GM12878 (cell line): ENCODE measurements around the gene CNR2. TPM values are rescaled to one million over a fixed set of nuclear protein-coding genes. Genes with fewer than 3 reads are reported as not detected.
A peak's percentile ranks its signal among the peaks of the same experiment; 100 is the strongest.

Experiments used
- ATF2 ChIP-seq: IDR thresholded peaks from 2 replicates; pipeline ENCODE4 v1.6.1; 2012; ENCODE audit warnings: low read length, inconsistent platforms
- CBFB ChIP-seq: IDR thresholded peaks from 2 replicates; pipeline ENCODE4 v1.6.1; 2016; ENCODE audit warnings: antibody characterized with exemption, low read depth
- ESRRA ChIP-seq: IDR thresholded peaks from 2 replicates; pipeline ENCODE4 v1.6.1; 2012; ENCODE audit warnings: mild to moderate bottlenecking, low read length, improper control_type of control experiment
- FOS ChIP-seq: IDR thresholded peaks from 3 replicates; pipeline ENCODE4 v1.6.1; 2011; ENCODE audit warnings: borderline replicate concordance; ENCODE audit not compliant: insufficient read length; ENCODE audit errors: extremely low read depth
- FOXK2 ChIP-seq: fragments of 450-650 bp; IDR thresholded peaks from 2 replicates; pipeline ENCODE4 v1.6.1; 2017; ENCODE audit warnings: mild to moderate bottlenecking, moderate library complexity
- GABPA ChIP-seq: IDR thresholded peaks from 2 replicates; pipeline ENCODE4 v1.6.1; 2014; ENCODE audit warnings: antibody characterized with exemption, low read depth, mild to moderate bottlenecking, inconsistent platforms
- HDAC6 ChIP-seq: fragments of 200-600 bp; sonication (generic); IDR thresholded peaks from one replicate; pipeline ENCODE4 v1.8.0; 2017; ENCODE audit warnings: antibody characterized with exemption; ENCODE audit not compliant: unreplicated experiment
- HDGF ChIP-seq: fragments of 450-650 bp; IDR thresholded peaks from 2 replicates; pipeline ENCODE4 v1.6.1; 2016; ENCODE audit warnings: antibody characterized with exemption
- IKZF1 ChIP-seq: fragments of 450-650 bp; conservative IDR thresholded peaks from 2 replicates; pipeline ENCODE4 v1.6.1; 2017; ENCODE audit warnings: antibody characterized with exemption, mild to moderate bottlenecking
- IRF4 ChIP-seq: IDR thresholded peaks from 2 replicates; pipeline ENCODE4 v1.6.1; 2011; ENCODE audit warnings: low read depth, low read length
- KAT2A ChIP-seq: conservative IDR thresholded peaks from 2 replicates; pipeline ENCODE4 v1.6.1; 2011; ENCODE audit warnings: low read depth, low read length; ENCODE audit not compliant: control insufficient read depth
- NBN ChIP-seq: fragments of 450-650 bp; IDR thresholded peaks from 2 replicates; pipeline ENCODE4 v1.6.1; 2016
- NFIC ChIP-seq: IDR thresholded peaks from 2 replicates; pipeline ENCODE4 v1.6.1; 2012; ENCODE audit warnings: low read depth, mild to moderate bottlenecking, inconsistent platforms, low read length, moderate library complexity
- NKRF ChIP-seq: fragments of 450-650 bp; conservative IDR thresholded peaks from 2 replicates; pipeline ENCODE4 v1.6.1; 2017; ENCODE audit warnings: mild to moderate bottlenecking, moderate library complexity
- RBBP5 ChIP-seq: fragments of 200-600 bp; sonication (generic); conservative IDR thresholded peaks from 2 replicates; pipeline ENCODE4 v1.6.1; 2016
- RCOR1 ChIP-seq: conservative IDR thresholded peaks from 2 replicates; pipeline ENCODE4 v1.6.1; 2012; ENCODE audit warnings: low read depth, low read length, improper control_type of control experiment
- RUNX3 ChIP-seq: IDR thresholded peaks from 2 replicates; pipeline ENCODE4 v1.6.1; 2012; ENCODE audit warnings: low read length, inconsistent platforms
- SIN3A ChIP-seq: IDR thresholded peaks from 2 replicates; pipeline ENCODE4 v1.6.1; 2012; ENCODE audit warnings: low read depth, low read length, improper control_type of control experiment
- SIX5 ChIP-seq: IDR thresholded peaks from 2 replicates; pipeline ENCODE4 v1.6.1; 2011; ENCODE audit warnings: mild to moderate bottlenecking, low read depth, low read length, moderate library complexity; ENCODE audit not compliant: severe bottlenecking
- SMAD1 ChIP-seq: fragments of 450-650 bp; IDR thresholded peaks from 2 replicates; pipeline ENCODE4 v1.6.1; 2018; ENCODE audit warnings: mild to moderate bottlenecking, low read depth; ENCODE audit not compliant: partially characterized antibody
- SMAD5 ChIP-seq: IDR thresholded peaks from 2 replicates; pipeline ENCODE4 v1.6.1; 2016; ENCODE audit warnings: antibody characterized with exemption, low read depth
- SRF ChIP-seq, 2 experiments: IDR thresholded peaks; 2 replicates each; pipeline ENCODE4 v1.6.1; 2011; ENCODE audit warnings: low read depth in 2 of 2, low read length in 2 of 2, mild to moderate bottlenecking in 1 of 2, moderate library complexity in 1 of 2
- TBL1XR1 ChIP-seq: IDR thresholded peaks from 2 replicates; pipeline ENCODE4 v1.6.1; 2012; ENCODE audit warnings: low read depth, low read length, improper control_type of control experiment
- TCF12 ChIP-seq: IDR thresholded peaks from 2 replicates; pipeline ENCODE4 v1.6.1; 2011; ENCODE audit warnings: low read depth, mild to moderate bottlenecking, low read length
- polyA plus RNA-seq, 11 experiments: library from polyadenylated mRNA; depleted of rRNA in 4 of 11; unstranded in 6 of 11; stranded (reverse) in 5 of 11; fragments of >200 nt; fragmentation: Nextera tagmentation in 4 of 11; fragmentation: Illumina TruSeq in 1 of 11; extraction: Ambion mirVana in 4 of 11; extraction: Trizol in 1 of 11; gene quantifications; 1 replicate in 1 of 11; 2 replicates in 10 of 11; pipeline versions ENCODE4 v1.2.1 to v1.2.3, GENCODE V29; 2011 to 2016; ENCODE audit warnings: inconsistent platforms in 2 of 11, missing spikeins in 2 of 11, low read depth in 1 of 11
- total RNA-seq, 4 experiments: library from RNA; depleted of rRNA in 3 of 4; stranded (reverse); fragments of >200 nt in 3 of 4; fragmentation: Illumina TruSeq in 1 of 4; extraction: Trizol in 1 of 4; gene quantifications; 2 replicates each; pipeline versions ENCODE4 v1.2.1 to v1.2.3, GENCODE V29; 2013 to 2021
- TF ChIP-seq, protein P1 (sequence below): IDR thresholded peaks from 2 replicates; pipeline ENCODE4 v1.6.1; 2011; ENCODE audit warnings: low read depth, low read length, improper control_type of control experiment, borderline replicate concordance
- TF ChIP-seq, protein P2 (sequence below): IDR thresholded peaks from 2 replicates; pipeline ENCODE4 v1.6.1; 2012; ENCODE audit warnings: mild to moderate bottlenecking, low read depth, low read length

The CNR2 gene
- total and polyA plus RNA-seq, 10 of the 15 experiments (the other 5 are each of a cell fraction or from before 2014, with no cell fraction given): 0.46 to 19.8 (median 12.2) TPM

- TF ChIP-seq FOS: no peak
- TF ChIP-seq CBFB: peak; percentile 49; the same call in 1 of the 2 replicates
- TF ChIP-seq SIX5: no peak
- TF ChIP-seq, protein P1, sequence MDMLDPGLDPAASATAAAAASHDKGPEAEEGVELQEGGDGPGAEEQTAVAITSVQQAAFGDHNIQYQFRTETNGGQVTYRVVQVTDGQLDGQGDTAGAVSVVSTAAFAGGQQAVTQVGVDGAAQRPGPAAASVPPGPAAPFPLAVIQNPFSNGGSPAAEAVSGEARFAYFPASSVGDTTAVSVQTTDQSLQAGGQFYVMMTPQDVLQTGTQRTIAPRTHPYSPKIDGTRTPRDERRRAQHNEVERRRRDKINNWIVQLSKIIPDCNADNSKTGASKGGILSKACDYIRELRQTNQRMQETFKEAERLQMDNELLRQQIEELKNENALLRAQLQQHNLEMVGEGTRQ: no peak
- peak; percentile 54; the same call in 1 of the 2 replicates for TF ChIP-seq TBL1XR1
- TF ChIP-seq TCF12: no peak
- no peak for TF ChIP-seq SMAD1
- TF ChIP-seq IKZF1: no peak
- TF ChIP-seq ESRRA: no peak
- TF ChIP-seq HDGF: no peak
- no peak for TF ChIP-seq SIN3A
- TF ChIP-seq, protein P2, sequence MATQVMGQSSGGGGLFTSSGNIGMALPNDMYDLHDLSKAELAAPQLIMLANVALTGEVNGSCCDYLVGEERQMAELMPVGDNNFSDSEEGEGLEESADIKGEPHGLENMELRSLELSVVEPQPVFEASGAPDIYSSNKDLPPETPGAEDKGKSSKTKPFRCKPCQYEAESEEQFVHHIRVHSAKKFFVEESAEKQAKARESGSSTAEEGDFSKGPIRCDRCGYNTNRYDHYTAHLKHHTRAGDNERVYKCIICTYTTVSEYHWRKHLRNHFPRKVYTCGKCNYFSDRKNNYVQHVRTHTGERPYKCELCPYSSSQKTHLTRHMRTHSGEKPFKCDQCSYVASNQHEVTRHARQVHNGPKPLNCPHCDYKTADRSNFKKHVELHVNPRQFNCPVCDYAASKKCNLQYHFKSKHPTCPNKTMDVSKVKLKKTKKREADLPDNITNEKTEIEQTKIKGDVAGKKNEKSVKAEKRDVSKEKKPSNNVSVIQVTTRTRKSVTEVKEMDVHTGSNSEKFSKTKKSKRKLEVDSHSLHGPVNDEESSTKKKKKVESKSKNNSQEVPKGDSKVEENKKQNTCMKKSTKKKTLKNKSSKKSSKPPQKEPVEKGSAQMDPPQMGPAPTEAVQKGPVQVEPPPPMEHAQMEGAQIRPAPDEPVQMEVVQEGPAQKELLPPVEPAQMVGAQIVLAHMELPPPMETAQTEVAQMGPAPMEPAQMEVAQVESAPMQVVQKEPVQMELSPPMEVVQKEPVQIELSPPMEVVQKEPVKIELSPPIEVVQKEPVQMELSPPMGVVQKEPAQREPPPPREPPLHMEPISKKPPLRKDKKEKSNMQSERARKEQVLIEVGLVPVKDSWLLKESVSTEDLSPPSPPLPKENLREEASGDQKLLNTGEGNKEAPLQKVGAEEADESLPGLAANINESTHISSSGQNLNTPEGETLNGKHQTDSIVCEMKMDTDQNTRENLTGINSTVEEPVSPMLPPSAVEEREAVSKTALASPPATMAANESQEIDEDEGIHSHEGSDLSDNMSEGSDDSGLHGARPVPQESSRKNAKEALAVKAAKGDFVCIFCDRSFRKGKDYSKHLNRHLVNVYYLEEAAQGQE: no peak
- TF ChIP-seq RBBP5: 0 out of 2 replicates have a peak, but pooled peaks have one; percentile 59
- TF ChIP-seq RCOR1: no peak
- no peak for TF ChIP-seq FOXK2
- no peak for TF ChIP-seq SRF (IDR thresholded peaks at IDR 0.05; ENCODE audit: low read depth in 2 of 2, low read length in 2 of 2)
- peak; percentile 77; the same call in 1 of the 2 replicates for TF ChIP-seq NFIC
- no peak for TF ChIP-seq GABPA
- no peak for TF ChIP-seq KAT2A
- peak; percentile 85 for TF ChIP-seq ATF2
- TF ChIP-seq IRF4: no peak
- TF ChIP-seq NBN: no peak; the same call in 1 of the 2 replicates
- no peak for TF ChIP-seq SMAD5
- no peak for TF ChIP-seq NKRF
- no peak for TF ChIP-seq HDAC6
- TF ChIP-seq RUNX3: peak; percentile 91
Observed at GRCh38 chr1:23825762-23826522, 87.2 kb downstream of the CNR2 start (continued).
